GM19238 (cell line): ENCODE measurements around the gene OTUD4.
"Not testable (repeated sequence)": the region's sequence is repeated elsewhere in the genome, so short reads cannot be mapped to it uniquely, and the experiment has no call there.

Source experiments
- DNase-seq: peaks from one replicate; pipeline ENCODE4 v3.0.0; 2011; ENCODE audit warnings: low spot score; ENCODE audit not compliant: insufficient read length

The OTUD4 gene, protein sequence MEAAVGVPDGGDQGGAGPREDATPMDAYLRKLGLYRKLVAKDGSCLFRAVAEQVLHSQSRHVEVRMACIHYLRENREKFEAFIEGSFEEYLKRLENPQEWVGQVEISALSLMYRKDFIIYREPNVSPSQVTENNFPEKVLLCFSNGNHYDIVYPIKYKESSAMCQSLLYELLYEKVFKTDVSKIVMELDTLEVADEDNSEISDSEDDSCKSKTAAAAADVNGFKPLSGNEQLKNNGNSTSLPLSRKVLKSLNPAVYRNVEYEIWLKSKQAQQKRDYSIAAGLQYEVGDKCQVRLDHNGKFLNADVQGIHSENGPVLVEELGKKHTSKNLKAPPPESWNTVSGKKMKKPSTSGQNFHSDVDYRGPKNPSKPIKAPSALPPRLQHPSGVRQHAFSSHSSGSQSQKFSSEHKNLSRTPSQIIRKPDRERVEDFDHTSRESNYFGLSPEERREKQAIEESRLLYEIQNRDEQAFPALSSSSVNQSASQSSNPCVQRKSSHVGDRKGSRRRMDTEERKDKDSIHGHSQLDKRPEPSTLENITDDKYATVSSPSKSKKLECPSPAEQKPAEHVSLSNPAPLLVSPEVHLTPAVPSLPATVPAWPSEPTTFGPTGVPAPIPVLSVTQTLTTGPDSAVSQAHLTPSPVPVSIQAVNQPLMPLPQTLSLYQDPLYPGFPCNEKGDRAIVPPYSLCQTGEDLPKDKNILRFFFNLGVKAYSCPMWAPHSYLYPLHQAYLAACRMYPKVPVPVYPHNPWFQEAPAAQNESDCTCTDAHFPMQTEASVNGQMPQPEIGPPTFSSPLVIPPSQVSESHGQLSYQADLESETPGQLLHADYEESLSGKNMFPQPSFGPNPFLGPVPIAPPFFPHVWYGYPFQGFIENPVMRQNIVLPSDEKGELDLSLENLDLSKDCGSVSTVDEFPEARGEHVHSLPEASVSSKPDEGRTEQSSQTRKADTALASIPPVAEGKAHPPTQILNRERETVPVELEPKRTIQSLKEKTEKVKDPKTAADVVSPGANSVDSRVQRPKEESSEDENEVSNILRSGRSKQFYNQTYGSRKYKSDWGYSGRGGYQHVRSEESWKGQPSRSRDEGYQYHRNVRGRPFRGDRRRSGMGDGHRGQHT

DNA sequence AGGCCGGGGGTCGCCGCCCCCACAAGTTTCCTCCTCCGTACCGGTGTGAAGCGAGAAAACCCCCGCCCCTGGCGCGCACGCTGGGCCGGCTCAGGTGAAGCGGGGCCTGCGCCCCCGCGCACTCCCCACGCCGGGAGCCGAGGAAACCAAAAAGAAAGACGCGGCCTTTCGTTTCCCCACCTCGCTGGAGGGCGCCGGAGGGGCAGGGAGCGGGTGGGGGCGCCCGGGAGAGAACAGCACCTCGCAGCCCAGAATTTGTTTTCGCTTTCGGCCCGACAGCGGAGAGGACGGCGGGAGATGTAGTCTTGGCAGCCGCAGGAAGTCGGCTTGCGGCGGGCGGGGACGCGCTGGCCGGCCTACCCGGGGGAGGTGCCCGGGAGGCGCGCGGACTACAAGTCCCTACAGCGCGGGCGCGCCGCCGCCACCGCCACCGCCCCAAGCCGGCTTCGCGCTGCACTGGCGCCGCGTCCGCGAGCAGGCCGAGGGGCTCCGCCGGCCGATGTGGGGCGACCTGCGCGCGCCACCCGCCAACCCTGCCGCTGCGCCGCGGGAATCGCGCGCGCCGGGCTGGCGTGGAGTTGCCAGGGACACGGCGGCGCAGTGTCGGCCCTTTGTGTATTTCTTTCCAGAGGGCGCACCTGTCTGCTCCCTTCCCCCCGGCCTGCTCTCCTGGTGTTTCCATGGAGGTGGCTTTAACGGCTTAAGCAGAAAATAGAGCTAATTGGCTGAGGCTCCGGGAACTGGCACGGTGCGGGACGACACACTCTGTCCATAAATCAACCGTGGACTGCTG, at the start of gene OTUD4:
Gene OTUD4, minus strand, starts transcription at position 292 of the 793 bp plus-strand sequence. CDS start 616 bp downstream, outside the sequence.
- DNase-seq, result peak; percentile 90

DNA sequence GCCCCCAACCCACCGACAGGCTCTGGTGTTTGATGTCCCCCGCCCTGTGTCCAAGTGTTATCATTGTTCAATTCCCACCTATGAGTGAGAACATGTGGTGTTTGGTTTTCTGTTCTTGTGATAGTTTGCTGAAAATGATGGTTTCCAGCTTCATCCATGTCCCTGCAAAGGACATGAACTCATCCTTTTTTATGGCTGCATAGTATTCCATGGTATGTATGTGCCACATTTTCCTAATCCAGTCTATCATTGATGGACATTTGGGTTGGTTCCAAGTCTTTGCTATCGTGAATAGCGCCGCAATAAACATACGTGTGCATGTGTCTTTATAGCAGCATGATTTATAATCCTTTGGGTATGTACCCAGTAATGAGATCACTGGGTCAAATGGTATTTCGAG, 42.8 kb upstream of the OTUD4 start:
- not testable (repeated sequence) for DNase-seq

DNA sequence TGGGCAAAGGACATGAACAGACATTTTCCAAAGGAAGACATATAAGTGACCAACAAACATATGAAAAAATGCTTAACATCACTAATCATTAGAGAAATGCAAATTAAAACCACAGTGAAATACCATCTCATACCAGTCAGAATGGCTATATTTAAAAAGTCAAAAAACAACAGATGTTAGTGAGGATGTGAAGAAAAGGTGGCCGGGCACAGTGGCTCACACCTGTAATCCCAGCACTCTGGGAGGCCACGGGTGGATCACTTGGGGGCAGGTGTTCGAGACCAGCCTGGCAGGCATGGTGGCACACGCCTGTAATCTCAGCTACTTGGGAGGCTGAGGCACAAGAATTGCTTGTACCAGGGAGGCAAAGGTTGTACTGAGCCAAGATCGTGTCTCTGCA, 41.1 kb upstream of the OTUD4 start:
- not testable (repeated sequence) for DNase-seq

DNA sequence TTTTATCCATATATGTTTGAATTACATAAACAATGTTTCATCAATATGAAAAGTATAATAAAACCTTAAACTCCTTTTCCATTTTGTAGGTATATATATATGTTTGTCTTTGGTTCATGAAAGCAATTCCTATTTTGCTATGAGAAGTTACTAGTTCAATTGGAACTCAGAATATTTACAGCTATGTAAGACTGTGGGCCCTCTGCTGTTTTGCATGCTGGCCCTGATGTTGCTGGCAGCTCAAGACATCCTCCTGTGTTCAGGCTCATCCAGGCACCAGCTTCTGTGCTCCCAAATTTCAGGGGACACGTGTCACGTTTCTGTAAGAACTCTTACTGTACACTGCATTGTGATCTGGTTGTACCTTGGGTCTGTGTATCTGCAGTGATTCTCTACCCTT, 38.7 kb upstream of the OTUD4 start:
- no peak for DNase-seq

DNA sequence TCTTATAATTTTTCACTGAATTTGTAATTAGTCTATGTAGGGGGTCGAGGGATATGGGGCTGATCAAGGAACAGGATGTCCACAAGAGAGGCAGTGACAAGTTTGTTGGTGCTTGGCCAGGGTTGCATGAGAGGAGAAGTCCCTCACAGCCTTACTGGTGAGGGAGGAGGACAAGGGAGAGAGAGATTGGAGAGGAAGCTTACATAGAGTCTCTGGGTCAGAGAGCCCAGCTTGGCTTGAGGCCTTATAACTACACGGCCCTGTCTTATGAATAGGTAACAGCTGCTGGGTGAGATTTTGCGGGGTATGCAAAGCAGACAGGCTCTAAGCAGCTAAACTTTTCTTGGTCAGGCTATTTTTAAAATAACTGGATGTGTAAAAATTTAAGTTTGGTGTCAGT, 37.9 kb upstream of the OTUD4 start:
- DNase-seq, result peak; percentile 28

DNA sequence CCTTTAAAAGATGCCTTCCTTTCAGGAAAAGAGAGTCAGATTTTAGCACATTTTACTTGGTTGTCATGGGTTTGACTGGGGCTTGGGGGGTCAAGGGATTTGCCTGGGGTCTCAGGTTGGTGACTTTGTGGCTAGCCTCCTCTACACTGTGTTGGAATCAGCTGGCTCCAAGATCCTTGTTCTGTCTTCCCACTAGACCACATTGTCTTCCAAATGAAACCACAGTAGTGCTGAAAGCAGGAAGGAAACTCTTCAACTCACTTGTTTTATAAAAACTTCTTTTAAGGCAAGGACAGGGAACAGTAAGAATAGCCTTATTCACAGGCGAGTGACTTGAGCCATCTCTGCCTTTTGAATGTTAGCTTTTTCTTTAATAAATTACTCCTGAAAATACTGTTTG, 37.0 kb upstream of the OTUD4 start:
- no peak for DNase-seq

DNA sequence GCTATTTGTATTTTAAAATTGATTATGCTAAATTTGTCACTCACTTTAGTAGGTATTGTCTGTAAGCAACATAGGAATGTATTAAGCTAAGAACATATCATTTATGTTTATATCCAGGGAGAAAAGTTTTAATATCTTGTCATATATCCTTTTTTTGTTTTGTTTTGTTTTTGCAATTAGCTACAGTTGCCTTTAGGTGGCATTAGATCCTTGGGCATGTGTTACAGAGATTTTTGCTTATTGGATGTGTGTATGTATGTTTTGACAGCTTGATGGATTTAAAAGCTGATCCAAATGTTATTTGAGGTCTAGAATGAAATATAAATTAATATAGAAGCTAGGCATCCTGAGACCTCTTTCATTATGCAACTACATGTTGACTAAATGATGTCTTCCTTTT, 36.1 kb upstream of the OTUD4 start:
- no peak for DNase-seq

DNA sequence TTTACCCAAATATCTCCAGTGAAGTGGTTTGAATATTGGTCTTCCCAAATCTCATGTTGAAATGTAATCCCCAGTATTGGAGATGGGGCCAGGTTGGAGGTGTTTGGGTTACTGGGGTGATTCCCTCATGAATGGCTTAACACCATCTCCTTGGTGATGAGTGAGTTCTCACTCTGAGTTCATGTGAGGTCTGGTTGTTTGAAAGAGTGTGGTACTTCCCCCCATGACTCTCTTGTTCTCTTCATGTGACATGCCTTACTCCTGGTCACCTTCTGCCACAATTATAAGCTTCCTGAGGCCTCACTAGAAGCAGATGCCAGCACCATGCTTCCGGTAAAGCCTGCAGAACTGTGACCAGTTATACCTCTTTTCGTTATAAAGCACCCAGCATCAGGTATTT, 32.9 kb upstream of the OTUD4 start:
- DNase-seq, result no peak

DNA sequence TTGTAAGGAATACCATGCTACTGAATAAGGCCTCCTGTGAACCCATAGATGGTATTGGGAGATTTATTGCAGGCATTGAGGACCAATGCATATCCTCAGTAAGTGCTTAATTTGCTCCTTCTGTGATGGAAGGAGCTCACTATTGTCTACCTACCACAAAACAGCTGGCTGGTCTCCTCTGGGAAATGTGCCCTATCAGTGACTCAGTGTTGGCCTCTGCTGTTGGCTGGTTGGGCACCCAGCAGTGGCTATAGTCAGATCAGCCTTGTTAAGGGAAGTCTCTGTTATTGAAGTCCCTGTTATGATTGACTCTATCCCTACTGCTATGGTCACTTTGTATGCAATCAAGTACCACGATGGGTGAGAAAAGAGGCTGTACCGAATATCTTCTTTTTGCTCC, 27.5 kb upstream of the OTUD4 start:
- DNase-seq, result no peak

DNA sequence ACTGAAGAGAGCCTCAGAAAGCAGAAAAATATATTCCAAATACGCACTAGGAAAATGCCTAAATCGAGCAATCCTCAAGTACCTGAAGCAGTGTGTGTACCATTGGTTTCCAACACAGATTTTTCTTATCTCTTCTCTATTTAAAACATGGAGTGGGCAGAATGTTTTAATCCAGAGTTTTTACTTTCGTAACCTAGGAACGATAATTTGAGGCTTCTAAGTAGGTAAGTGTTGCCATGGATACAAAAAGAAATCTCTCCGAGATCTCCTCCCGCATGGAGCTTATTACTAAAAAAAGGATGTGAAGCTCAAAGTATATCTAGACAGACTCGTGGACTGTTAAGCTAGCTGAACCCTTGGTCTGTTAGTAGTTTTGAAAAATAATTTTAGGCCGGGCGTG, 23.0 kb upstream of the OTUD4 start:
- DNase-seq, result no peak

DNA sequence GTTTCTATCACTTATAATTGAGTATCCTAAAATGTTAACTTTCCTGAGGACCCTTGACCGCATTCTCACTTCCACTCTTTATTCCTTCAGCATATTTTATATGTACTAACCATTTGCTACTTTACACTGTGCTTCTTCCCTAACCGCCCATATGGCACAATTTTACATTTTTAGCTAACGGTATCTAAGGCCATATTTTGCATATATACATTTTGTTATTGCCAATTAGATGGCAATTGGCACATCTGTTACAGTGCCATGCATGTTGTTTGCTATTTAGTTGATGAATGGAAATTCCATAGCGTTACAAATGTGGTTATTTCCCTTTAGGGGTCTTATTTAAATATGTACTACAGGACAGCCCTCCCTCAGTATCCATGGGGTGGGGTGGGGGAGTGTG, 20.0 kb upstream of the OTUD4 start:
- no peak for DNase-seq

DNA sequence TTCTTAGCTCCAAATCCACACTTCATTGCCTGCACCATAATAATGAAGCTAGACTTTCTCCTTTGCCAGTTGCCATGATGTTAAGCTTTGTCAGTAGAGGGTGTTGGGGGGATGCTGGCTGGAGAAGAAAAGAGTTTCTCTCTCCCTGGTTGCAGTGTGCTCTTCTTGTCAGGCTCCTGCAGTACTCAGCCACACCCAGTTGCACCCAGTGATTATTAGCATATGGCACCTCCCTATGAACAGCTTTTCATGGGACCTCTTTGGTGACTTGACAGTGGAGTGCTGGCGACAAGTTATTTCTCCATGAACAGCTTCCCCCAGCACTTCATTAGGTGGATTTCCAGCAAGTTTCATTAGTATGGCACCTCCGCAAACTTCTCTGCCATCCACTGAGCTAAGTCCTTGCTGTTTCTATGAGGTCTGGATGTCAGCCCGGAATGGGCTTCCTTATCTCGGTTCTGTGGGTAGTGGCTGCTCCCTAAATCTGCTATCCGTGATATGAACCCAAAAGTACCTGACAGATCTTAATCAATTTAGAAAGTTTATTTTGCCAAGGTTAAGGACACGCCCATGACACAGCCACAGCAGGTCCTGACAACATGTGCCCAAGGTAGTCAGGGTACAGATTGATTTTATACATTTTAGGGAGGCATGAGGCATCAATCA, 18.8 kb upstream of the OTUD4 start:
- DNase-seq, result no peak

DNA sequence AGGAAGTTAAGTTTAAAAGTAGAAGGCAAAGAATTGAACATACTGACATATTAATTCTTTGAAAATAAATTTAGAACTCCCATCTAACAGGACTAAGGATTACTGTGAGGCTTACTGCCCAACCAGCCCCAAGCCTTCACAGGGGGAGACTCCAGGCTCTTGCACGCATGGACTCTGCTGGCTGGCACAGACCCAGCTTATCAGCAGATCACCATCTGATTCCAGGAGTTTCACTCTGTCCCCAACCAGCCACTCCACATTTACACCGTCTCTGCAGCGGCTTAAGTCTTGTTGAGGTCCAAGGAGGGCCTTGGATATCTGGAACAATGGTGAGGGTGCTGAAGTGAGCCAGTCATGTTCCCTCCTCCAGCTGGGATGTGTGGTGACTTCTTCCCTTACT, 16.4 kb upstream of the OTUD4 start:
- no peak for DNase-seq

DNA sequence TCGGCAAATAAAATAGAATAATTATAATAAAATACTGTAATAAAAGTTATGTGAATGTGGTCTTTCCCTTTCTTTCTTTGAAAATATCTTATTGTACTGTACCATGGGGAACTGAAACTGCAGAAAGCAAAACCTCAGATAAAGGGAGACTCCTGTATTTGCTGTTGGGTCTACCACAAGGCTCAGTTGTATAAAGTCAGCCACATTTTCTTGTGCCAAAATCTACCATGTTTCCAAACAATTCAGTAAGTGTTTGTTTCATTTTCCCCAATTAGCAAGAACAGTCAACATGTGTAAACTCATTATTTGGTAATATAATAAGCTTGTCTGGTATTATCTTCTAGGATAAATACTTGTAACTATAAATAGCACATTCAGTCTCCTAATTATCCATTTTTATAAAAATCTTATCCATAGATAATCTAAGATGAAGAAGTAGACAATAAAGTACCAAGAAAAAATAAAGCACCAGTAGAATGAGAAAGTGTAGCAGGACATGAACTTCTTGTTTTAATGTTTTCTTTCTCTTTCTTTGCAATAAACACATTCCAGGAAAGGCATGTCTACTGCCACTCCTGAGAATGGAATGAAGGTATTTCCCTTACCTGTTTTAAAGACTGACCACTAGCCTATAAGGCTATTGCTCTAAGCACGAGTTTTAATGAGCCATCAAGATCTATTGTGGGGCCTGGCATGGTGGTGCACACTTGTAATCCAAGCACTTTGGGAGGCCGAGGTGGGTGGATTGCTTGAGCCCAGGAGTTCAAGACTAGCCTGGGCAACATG, 15.0 kb upstream of the OTUD4 start:
- no peak for DNase-seq

DNA sequence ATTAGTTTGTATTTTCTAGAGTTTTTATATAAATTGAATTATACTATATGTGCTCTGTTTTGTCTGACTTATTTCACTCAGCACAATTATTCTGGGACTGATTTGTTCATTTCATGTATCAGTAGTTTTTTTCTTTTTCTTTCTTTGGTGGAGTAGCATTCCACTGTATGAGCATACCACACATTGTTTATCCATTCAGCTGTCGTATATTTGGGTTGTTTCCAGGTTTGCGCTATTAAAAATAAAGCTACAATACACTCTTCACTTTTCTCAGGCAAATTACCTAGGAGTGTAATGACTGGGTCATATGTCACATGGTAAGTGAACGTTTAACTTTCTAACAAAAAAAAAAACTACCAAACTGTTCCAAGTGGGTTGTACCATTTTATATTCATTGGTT, 9.6 kb upstream of the OTUD4 start:
- DNase-seq, result no peak

DNA sequence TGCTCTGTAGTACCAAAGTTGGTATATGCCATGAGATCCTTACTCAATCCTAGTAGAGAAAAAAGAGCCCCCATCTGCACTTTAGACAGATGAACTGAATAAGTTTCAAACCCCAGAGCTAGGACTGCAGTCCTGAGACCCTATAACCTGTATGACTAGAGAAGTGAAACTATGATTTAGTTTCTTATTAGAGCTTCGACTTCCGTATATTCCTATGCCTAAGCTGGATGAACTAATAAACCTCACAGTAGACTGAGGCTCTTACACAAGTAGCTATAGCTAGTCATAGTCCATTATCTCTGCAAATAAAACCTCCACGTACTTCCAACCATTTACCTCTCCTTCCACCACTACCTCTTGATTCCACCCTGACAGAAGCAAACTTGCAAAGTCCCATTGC, 6.3 kb upstream of the OTUD4 start:
- no peak for DNase-seq

DNA sequence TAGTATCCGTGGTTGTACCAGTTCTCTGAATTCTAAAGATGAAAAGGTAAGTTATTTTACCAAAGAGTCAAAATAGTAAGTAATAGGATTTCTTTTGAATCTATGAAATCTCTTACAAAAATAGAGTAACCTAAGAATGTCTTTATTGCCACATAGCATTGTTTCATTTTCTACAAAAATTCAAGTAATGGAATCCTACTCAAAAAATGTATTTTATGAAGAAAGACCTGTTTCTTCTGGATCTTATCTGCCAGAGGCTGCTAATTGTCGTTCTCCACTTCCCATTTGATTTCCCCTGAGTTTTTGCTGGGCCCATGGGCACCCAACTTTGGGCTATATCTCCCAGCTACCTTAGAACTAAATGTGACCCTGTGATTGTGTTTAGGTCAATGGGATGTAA, 3.2 kb upstream of the OTUD4 start:
- DNase-seq, result no peak

DNA sequence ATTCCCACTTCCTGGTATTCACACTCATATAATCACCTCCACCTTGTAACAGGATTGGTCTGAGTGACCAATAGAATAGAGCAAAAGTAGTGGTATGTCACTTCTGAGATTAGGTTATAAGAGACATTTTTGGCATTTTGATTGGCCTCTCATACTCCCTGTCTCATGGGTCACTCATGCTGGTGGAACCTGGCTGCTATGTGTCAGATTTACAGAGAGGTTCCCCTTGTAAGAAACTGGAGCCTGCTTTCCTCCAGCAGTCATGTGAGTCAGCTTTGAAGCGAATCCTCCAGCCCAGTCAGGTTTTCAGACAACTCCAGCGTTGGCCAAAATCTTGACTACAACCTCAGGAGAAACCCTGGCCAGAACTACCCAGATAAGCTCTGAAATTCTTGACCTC, 2.6 kb upstream of the OTUD4 start:
- no peak for DNase-seq

DNA sequence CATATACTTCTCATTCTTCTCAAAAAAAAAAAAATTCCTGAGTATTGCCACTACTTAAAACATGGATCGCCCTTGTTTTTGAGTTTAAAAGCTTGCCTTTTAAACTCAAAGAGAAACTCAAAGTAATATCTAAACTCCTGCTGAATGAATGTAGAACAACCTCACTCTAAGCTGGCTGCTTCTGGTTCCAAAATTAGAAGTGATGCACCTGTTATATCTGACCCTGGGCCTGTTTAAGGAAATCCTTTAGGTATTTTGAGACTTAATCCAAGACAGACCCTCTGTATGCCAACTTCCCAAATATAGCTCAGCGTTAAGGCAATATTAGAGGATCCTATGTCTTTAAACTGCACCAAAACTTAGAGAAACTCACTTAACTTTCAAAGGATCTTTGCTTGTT, 1.8 kb upstream of the OTUD4 start:
- DNase-seq, result no peak

DNA sequence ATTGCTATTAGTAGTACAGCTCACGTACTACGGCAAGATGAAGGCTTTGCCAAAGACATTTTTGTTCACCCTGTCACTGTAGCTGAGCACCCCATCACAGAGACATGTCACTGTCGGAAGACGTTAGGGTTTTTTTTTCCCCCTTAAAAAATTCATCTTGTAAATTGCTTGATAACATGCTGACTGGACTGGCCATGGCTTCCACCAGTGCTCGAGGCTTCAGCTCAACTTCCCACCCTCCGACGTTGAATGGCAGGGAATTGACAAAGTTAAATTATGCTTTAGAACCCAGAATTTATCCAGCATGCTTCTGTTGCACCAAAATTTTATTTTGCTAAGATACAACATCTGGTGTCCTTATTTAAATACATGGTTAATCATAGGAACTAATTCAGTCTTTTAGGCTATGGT, 707 bp upstream of the OTUD4 start:
- no peak for DNase-seq
